GM11168 (cell line): ENCODE results near the gene C1orf74.

ENCODE experiments used
- in situ Hi-C: fragments of 300-500 bp; cut with MboI; formaldehyde crosslinking; loops from one replicate; pipeline ENCODE4 v1.12.0; 2022; ENCODE audit warnings: low sequenced_read_pairs; ENCODE audit not compliant: unreplicated experiment

Gene C1orf74

DNA sequence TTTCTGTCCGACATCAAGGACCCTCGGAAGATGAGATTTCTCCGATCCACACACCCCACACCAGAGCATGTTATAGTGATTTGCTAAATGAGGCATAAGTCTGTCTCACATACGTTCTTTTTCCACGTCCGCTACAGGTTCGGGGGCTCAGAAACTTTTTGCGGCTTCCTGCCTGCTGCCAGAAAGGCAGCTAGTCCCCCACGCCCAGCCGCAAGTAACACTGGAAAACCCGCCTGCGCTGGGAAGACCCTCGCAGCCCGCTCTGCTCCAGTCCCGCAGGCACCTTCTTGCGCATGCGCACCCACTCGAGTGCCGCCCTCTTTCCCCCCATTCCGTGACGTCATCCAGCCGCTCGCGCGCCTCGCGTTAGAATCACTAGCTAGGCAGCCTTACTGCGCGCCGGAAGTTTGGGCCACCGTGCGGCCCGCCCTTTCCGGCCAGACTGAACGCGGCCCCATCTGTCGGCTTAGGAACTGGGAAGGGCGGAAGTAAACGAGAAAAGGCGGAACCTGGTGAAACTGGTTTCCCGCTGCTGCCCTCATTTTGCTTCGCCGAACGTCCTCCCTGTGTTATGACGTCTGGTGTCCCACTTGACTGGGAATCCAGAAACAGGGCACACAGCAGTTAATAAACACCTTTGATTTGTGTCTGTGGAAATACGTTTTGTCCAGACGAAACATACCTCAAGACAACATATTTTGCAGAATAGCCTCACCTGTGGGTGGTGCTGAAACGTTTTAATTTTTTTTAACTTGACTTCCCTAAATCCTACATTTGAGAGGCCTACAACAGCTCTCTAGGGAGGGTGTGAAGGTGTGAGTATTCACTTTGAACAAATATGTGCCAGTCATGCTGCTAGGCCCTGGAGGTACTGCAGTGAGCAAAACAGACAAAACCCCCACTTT, at the start of gene C1orf74:
Gene C1orf74, minus strand, starts transcription at position 295 of the 905 bp plus-strand sequence. CDS start 925 bp downstream, outside the sequence.
- in situ Hi-C loops = no loop called here

DNA sequence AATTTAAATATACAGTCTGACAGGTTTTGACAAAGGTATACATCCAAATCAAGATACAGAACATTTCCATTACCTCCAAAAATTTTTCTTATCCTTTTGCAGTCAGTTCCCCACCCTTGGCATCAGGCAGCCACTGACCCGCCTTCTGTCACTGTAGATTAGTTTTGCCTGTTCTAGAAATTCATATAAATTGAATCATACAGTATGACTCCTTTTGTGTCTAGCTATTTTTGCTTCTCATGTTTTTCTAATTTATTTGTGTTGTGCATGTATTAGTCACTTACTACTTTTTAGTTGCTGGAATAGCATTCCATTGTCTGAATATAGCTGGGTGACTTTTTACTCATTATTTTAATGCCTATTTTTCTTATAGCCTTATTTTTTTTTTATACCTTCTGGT, 47.3 kb upstream of the C1orf74 start:
- in situ Hi-C loops = no loop called here

- in situ Hi-C loops = no loop called here
Observed at GRCh38 chr1:209830722-209831121, 46.4 kb upstream of the C1orf74 start.

- in situ Hi-C loops = no loop called here
Observed at GRCh38 chr1:209829716-209830115, 45.4 kb upstream of the C1orf74 start.

GRCh38 chr1:209827384-209828262, 43.3 kb upstream of the C1orf74 start, which contains the start of gene UTP25:
UTP25 (plus strand) TSS chr1:209827972; CDS start chr1:209828064, 92 bp downstream.
- in situ Hi-C loops = no loop called here

- in situ Hi-C loops = no loop called here
Observed at GRCh38 chr1:209825591-209826434, 41.5 kb upstream of the C1orf74 start.

DNA sequence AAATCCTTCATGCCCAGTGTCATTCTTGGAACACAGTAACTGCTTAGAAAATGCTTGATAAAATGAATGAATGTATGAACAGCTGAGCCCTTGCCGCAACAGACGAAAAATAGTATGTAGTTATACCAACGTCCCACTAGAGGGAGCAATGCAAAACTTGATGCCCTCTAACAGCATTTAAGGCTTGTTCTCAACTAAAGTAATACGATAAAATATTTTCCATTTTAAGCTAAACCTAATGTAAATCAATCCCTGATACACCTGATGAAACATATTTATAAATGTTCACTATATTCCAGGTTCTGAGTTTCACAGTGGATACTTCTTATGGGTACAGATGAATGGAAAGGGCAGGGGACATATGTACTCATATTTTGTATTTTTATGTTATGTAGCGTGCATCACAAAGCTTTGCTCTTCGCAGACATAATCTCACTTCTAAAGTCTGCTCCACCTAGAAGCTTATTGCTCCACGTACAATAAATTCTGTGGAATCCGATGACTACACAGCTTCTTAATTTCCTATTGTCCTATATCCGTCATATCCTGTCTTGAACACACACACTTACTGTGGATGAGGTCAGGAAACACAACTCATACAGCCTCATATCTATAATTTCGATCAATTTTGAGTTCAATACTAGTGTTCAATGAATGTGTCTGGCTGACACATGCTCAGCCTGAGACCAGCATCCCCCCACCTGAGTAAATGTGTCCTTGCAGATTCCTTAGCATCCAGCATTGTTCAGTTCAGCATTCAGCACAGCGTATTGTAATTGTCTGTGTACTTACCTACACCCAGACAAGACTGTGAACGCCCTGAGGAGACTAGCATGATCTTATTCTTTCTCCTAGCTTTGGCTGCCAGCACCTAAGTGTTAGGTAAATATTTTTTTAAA, 39.0 kb upstream of the C1orf74 start:
- in situ Hi-C loops = no loop called here

DNA sequence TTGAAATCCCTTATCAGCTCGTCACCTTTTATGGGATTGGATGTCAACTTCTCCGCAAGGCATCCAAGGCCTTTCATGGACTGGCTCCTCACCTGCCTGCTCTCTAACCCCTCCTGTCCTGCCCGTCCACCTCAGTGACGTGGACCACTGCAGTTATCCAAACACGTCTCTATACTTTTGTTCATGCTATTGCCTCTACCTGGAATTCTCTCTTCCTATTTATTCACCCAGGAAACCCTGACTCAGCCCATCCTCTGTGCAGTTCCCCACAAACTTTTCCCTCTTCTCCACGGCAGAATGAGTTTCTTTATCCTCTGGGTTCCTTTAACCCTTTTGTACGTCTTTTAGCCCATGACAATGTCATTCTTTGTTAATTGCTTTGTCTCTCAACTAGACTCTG, 38.3 kb upstream of the C1orf74 start:
- in situ Hi-C loops = no loop called here

- in situ Hi-C loops = no loop called here
Observed at GRCh38 chr1:209820986-209821385, 36.6 kb upstream of the C1orf74 start.

GRCh38 chr1:209819058-209819457, 34.7 kb upstream of the C1orf74 start:
- in situ Hi-C loops = no loop called here

DNA sequence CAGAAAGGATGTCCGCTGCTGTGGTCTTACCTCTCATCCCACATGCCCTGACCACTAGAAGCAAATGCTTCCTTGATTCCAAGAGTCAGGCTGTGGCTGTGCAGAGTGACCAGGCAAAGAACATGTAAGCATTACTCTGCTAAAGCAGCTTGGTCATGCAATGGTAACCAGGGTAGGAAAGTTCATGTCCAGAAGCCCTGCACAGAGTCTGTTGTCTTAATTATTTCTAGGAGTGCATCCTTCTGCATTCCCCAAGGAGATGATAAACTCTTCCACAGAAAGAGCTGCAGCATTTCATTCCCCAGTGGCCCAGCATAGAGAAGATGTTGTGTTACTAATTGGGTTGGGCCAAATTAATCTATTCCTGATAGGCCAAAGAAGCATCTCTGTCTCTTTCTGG, 33.3 kb upstream of the C1orf74 start:
- in situ Hi-C loops = no loop called here

DNA sequence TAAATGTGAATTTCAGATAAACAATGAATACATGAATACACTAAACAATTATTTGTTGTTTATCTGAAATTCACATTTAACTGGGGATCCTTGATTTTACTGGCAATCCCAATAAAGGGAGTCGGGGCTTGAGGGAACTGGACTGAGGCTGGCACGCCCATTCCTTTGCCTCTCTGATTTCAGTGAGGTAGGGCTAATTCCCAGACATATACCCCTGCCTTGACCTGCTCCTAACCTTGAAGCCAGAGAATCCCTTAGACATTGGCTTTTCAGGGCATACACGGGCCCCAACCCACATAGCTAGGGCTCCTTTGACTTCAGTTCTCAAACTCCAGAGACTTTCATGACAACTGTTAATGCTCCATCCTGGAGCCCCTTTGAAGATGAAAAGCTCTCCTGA, 32.6 kb upstream of the C1orf74 start:
- in situ Hi-C loops = no loop called here

DNA sequence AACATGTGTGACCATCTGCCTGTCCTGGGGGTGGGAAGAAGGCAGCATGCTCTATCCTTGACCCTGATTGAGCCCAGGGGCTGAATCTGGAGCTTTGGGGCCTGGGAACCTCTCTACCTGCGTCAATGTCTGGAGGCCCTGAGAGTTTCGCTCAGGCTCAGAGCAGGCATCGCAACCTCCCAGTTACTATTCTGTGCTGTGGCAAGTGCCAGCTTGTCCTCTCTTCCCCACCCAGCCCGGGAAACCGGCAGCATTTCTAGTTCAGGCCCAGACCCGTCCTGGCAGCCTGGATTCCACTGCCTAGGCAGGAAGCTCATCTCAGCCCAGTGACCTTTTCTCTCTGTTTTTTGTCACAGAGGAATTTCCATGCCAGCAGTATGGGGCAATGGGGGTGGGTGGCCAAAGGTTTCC, 31.6 kb upstream of the C1orf74 start:
- in situ Hi-C loops = no loop called here

- in situ Hi-C loops = no loop called here
Observed at GRCh38 chr1:209815490-209815889, 31.1 kb upstream of the C1orf74 start.

- in situ Hi-C loops = no loop called here
Observed at GRCh38 chr1:209813902-209814301, 29.5 kb upstream of the C1orf74 start.

GRCh38 chr1:209810783-209811182, 26.4 kb upstream of the C1orf74 start:
- in situ Hi-C loops = no loop called here

- in situ Hi-C loops = no loop called here
Observed at GRCh38 chr1:209809611-209810010, 25.3 kb upstream of the C1orf74 start.

DNA sequence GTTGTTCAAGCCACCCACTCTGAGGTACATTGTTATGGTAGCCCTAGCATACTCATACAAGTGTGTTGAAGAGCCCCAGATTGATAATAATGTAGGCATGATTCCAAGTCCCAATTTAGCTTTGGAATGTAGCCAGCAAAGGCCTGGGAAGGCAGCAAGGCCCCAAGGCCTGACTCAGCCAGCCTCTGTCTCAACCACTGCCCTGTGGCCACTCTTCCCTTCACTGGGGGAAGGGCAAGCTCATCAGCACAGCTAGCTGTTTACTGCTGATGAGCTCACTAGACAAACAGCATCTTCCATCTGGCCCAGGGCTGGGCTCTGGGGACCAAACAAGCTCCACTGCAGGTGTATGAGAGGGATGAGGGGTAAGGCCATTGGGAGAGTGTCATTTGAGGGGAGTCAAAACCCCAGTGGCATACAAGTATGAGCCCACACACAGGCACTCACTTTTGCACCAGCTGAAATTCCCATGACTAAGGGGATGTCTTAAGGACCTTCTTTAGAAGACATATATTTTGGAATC, 23.8 kb upstream of the C1orf74 start:
- in situ Hi-C loops = no loop called here

- in situ Hi-C loops = no loop called here
Observed at GRCh38 chr1:209807509-209807908, 23.1 kb upstream of the C1orf74 start.
